Measurements from ENCODE around the gene CNGB1.

DNA sequence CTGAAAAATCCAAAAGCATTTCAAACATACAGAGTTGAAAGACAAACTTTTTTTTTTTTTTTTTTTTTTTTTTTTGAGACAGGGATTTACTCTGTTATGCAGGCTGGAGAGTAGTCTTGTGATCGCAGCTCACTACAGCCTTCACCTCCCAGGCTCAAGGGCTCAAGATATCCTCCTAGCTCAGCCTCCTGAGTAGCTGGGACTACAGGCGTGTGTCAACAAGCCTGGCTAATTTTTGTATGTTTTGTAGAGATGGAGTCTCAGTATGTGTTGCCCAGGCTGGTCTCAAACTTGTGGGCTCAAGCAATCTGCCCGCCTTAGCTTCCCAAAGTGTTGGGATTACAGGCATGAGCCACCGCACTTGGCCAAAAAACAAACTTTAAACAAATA, 104.4 kb downstream of the CNGB1 start:
- TF ChIP-seq CTCF (IDR thresholded peaks at IDR 0.05) (no peak), POLR2A (IDR thresholded peaks at IDR 0.05) (no peak)
